ENCODE data around the gene MIP. TPM values are rescaled to one million over a fixed set of nuclear protein-coding genes. Genes with fewer than 3 reads are reported as not detected.

The MIP gene
- total and polyA plus RNA-seq, 2 donors (not counting 3 experiments of a cell fraction or from before 2014, with no cell fraction given) = 0.18 TPM; not detected in 1

DNA sequence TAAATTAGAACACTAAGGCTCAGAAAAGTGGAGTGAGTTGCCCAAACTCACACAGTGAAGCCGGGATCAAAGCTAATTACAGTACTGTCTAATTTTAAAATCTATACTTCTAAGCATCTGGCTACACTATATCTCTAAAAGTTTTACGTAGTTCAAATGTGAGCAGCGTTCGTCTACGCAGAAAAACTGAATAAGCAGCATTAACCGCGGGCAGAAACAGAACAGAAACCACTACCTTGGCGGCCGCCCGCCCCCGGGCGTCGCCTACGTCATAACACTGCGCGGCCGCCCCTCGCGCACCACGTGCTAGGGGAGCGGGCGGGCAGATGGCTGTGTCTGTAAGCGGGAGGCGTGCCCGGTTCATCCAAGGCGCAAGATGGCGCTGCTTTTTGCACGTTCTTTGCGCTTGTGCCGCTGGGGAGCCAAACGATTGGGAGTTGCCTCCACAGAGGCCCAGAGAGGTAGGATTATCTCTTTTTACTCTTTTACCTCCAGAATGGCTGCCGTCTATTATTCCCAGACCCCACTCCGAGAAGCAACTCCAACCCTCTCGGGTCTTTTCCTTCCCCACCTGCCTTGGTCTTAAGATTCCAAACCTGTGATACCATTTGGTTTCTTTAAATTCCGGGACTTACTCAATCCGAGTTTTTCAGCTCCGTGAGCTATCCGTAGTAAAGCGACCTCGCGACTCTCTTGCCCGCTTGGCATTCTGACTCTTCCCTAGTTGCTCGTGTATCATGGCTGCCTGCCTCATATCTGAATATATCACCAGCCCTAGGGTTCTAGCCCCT lies 14.0 kb upstream of the MIP start, which contains the start of gene SPRYD4:
TSS of gene SPRYD4 (plus strand) at position 363 of the 791 bp plus-strand sequence. CDS start at position 377, 14 bp downstream.
- no peaks in the 10 kb centered on the region for H3K27me3 ChIP-seq (ENCODE audit: control insufficient read depth in 2 of 2, insufficient read depth in 2 of 2, low read length in 2 of 2)
- peaks cover 7% of the 10 kb centered on the region for H3K4me1 ChIP-seq (ENCODE audit: control insufficient read depth, extremely low read depth, insufficient read depth, low read length)
- H3K27ac ChIP-seq (ENCODE audit: insufficient read depth, low read depth, low read length) = peak within 1 kb of the TSS; percentile 58
- dilution Hi-C loops (cut with MboI; ENCODE audit: extremely low pct_ligation_motif_present, low sequenced_read_pairs) (no loop called here), intact Hi-C loops (cut with micrococcal nuclease) (loop anchor here (1.0 to 2.0 kb wide), 2 partner anchors 20 to 108 kb away; partner anchors contain the start of genes STAT2 and TIMELESS)
- FAIRE-seq (peak; percentile 93), DNase-seq (ENCODE audit: low read depth, low spot score) (peak; percentile 92)
- no peaks in the 10 kb centered on the region for H3K9me1 ChIP-seq (replicated peaks; ENCODE audit: control insufficient read depth, extremely low read depth, insufficient read depth, low read length)
- H3K4me2 ChIP-seq (ENCODE audit: insufficient read depth, low read length) = peak within 1 kb of the TSS; percentile 84
- POLR2A ChIA-PET = no interaction called here
- peaks cover 13% of the 10 kb centered on the region for H3K79me2 ChIP-seq (ENCODE audit: control insufficient read depth, insufficient read depth, low read length)
- peak within 1 kb of the TSS; percentile 91 for H3K9ac ChIP-seq (replicated peaks; ENCODE audit: extremely low read depth, insufficient read depth, low read length)
- peak within 1 kb of the TSS; percentile 66 to 93 (median 93) for H3K4me3 ChIP-seq (replicated peaks in 1 of 3; ENCODE audit: insufficient read depth in 1 of 3, low read depth in 1 of 3, low read length in 3 of 3)
- CTCF ChIA-PET = no interaction called here
- H4K20me1 ChIP-seq (replicated peaks; ENCODE audit: control insufficient read depth, extremely low read depth, insufficient read depth, low read length) = no peaks in the 10 kb centered on the region
- TF ChIP-seq EZH2 (IDR thresholded peaks at IDR 0.05; ENCODE audit: borderline replicate concordance, low read depth, low read length, severe bottlenecking) (no peak), JUN (IDR thresholded peaks at IDR 0.05; ENCODE audit: borderline replicate concordance, insufficient read depth, insufficient read length, low read depth) (no peak), POLR2AphosphoS5 (IDR thresholded peaks at IDR 0.05; ENCODE audit: insufficient read depth, low read depth, low read length) (peak; percentile 97), FOS (IDR thresholded peaks at IDR 0.05; ENCODE audit: borderline replicate concordance, insufficient read depth, low read length) (no peak), MYC (IDR thresholded peaks at IDR 0.05; ENCODE audit: low read depth, low read length) (peak; percentile 100), POLR2A (IDR thresholded peaks at IDR 0.05; ENCODE audit: low read depth, low read length) (peak; percentile 97)
- TF ChIP-seq, protein P1, sequence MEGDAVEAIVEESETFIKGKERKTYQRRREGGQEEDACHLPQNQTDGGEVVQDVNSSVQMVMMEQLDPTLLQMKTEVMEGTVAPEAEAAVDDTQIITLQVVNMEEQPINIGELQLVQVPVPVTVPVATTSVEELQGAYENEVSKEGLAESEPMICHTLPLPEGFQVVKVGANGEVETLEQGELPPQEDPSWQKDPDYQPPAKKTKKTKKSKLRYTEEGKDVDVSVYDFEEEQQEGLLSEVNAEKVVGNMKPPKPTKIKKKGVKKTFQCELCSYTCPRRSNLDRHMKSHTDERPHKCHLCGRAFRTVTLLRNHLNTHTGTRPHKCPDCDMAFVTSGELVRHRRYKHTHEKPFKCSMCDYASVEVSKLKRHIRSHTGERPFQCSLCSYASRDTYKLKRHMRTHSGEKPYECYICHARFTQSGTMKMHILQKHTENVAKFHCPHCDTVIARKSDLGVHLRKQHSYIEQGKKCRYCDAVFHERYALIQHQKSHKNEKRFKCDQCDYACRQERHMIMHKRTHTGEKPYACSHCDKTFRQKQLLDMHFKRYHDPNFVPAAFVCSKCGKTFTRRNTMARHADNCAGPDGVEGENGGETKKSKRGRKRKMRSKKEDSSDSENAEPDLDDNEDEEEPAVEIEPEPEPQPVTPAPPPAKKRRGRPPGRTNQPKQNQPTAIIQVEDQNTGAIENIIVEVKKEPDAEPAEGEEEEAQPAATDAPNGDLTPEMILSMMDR (IDR thresholded peaks at IDR 0.05; ENCODE audit: extremely low read depth in 1 of 2, insufficient read depth in 1 of 2, low read depth in 1 of 2, low read length in 2 of 2) = peak; percentile 8 to 14
- TF ChIP-seq, protein P2, sequence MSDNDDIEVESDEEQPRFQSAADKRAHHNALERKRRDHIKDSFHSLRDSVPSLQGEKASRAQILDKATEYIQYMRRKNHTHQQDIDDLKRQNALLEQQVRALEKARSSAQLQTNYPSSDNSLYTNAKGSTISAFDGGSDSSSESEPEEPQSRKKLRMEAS (IDR thresholded peaks at IDR 0.05; ENCODE audit: insufficient read depth, insufficient read length) = peak; percentile 99
- no peaks in the 10 kb centered on the region for H3K9me3 ChIP-seq (replicated peaks; ENCODE audit: control insufficient read depth, insufficient read depth, low read length)
- BruUV-seq (replicated peaks) = TSS peak; percentile 52
- peaks cover 0 to 4% of the 10 kb centered on the region in 2 experiments for H3K36me3 ChIP-seq (ENCODE audit: control insufficient read depth in 2 of 2, extremely low read depth in 1 of 2, insufficient read depth in 2 of 2, low read length in 2 of 2)
- H2AFZ ChIP-seq (ENCODE audit: low read depth, low read length) = peak within 1 kb of the TSS; percentile 53
